GM12872 (cell line): ENCODE data around the gene ARHGAP26.

Experiments
- TF ChIP-seq, protein P1 (sequence below): IDR thresholded peaks from 3 replicates; pipeline ENCODE4 v1.5.1; 2011; ENCODE audit warnings: low read depth, mild to moderate bottlenecking, low read length, moderate library complexity; ENCODE audit not compliant: insufficient read depth

Gene ARHGAP26

DNA sequence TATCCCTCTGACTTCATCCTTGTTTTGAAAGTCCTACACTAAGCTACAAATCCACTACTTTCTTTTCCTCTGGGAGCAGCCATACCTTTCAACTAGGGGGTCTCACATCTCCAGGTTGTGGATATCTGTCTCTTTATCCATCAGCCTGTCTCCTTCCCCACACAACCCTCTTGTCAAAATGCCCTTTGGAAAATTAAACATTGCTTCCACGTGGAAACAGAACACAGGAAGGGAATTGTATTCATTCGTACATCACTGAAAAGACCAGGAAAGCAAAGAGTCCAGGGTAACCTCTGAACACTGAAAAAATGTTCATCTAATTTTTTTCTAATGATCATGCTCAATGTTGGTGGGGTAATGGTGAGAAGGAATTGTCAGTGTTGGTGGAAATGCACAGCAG lies 429.7 kb downstream of the ARHGAP26 start:
- TF ChIP-seq, protein P1, sequence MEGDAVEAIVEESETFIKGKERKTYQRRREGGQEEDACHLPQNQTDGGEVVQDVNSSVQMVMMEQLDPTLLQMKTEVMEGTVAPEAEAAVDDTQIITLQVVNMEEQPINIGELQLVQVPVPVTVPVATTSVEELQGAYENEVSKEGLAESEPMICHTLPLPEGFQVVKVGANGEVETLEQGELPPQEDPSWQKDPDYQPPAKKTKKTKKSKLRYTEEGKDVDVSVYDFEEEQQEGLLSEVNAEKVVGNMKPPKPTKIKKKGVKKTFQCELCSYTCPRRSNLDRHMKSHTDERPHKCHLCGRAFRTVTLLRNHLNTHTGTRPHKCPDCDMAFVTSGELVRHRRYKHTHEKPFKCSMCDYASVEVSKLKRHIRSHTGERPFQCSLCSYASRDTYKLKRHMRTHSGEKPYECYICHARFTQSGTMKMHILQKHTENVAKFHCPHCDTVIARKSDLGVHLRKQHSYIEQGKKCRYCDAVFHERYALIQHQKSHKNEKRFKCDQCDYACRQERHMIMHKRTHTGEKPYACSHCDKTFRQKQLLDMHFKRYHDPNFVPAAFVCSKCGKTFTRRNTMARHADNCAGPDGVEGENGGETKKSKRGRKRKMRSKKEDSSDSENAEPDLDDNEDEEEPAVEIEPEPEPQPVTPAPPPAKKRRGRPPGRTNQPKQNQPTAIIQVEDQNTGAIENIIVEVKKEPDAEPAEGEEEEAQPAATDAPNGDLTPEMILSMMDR: no peak

DNA sequence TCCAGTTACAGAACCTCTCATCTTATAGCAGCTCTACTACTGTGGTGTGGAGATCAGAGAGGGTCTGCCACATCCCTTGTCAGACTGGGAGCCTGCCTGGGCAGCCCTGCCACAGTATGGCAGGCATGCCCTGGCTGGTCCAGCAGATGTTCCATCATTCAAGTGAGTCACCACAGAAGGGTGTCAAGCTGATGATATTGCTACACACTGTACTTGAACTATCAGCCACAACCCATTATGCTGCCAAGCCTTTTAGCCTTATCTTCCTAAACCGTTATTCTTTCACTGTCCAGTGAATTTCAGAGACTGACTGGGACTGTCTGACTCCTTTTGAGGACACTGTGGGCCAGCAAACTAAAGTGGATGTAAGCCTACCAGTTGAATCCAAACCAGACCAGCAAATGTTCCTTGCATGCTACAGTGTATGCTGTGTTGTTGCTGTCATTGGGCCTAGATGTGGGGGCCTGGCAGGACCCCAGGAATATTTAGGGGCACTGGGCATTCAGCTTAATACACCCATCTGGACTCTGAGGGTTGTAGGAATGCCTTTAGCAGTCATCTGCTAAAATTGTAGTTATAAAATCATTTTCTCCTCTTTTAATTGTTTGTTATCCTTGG lies 430.7 kb downstream of the ARHGAP26 start:
- TF ChIP-seq, protein P1: no peak

DNA sequence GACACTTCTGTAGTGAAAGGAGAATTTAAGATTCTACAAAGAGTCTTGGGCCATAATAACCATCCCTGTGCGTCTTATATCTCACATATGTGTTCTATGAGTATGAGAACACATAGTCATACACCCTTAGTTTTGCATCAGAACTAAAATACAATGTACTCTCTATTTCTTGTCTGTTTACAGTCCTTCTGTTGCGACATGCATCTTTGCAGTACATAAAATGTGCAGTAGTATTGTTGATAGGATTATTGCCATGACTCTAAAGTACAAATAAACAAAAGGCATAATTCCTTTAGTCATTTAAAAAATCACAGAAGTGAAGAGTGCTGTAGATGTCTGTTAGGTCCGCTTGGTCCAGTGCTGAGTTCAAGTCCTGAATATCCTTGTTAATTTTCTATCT lies 431.4 kb downstream of the ARHGAP26 start:
- TF ChIP-seq, protein P1: no peak

DNA sequence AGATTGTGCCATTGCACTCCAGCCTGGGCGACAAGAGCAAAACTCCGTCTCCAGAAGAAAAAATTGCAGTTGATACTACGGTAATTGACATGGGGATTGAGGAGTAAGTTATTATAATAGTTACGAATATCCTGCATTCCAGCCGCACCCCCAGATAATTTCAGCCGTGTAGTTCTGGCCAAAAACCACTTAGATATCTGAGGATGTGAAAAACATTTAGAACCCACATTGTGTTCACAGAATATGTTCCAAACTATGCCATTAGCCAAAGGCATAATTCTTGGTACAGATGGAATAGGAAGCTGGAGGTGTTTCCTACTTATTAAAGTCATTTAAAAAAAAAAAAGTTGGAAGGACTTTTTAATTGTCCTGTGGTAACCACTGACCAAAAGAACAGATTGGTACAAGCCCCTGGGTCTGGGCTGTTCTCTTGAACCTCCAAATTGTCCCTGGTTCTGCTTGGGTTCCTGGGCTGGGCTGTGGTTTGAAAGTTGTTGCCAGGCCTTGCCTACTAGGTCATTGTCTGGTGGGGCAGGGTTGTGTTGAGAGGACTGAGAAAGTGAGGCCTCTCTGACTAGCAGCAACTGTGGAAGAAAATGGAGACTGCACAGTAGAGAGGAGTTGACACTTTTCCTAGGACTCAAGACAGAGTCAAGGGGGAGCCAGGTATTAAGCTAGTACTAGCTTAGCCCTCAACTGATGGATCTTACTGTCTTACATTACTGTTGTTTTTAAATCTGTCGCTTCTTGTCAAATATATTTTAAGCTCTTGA lies 434.5 kb downstream of the ARHGAP26 start:
- TF ChIP-seq, protein P1: no peak

DNA sequence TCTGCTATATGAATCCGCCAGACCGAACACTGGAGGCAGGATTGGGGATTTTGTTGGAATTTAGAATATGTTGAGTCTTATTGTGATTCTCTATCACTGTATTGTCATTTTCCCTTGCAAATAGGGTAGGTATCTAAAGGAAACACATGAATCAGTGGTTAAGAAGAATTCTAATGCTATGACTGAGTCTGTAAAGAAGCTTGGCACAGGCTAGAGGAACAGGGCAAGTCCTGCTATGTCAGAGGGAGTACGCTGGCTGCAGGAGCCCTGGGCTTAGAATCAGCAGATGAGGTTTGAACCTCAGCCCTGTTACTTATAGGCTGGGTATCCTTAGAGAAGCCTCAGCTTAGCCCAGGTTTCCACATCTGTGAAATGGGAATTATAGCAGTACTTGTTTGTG lies 435.2 kb downstream of the ARHGAP26 start:
- TF ChIP-seq, protein P1: no peak

DNA sequence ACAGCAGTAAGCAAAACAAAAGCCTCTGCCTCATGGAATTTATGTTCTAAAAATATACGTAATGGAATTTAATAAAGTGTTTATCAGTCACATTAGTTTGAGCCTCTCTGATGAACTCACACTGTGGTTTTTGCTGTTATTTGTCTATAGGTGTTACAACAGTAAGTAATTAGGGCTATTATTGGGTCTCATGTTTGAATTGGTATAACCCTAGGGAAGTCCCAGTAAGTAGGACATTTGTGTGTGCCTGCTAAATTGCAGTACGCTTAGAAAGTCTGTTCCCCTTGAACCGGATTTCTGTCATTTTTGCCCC lies 435.7 kb downstream of the ARHGAP26 start:
- TF ChIP-seq, protein P1: no peak

DNA sequence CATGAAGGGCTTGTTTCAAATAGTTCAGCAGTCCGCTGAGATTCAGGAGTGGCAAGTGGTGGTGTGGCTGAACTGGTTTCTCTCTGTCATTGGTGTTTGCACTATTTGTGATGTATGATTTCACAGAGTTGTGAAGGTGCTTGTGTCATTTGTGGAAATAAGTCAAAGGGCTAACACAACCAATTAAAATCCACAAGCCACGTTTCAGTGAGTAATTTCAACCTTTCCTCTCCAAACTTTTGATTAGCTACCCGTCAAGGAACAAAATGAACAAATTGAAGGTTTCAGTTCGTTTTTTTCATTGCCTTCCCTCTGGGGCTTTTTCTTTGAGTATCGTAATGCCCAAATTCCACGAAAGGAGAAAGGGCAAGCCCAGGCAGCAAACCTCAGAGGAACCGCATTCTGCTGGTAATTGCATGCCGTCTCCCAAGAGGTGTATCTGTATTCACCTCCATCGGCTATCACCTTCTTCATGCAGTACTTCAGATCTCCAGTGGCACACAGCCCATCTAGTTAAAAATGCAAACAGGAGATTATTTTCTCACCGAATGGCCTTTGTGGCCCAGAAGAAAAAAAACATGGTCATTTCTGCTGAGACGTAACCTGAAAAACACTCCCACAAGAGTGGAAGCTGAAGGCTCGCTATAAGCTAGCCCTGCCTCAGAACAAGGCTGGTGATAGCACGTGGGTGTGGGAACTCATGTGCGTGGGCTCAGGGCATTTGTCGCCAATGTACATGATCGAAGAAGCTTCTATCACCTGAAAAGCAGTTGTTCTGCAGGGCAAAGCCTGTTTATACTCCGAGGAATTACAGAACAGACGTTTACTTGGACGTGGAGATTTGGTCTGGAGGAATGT lies 436.2 kb downstream of the ARHGAP26 start:
- TF ChIP-seq, protein P1: 0 out of 3 replicates have a peak, but pooled peaks have one; percentile 17
